ENCODE data around the gene CFLAR. TPM values are rescaled to one million over a fixed set of nuclear protein-coding genes. Genes with fewer than 3 reads are reported as not detected.

Gene CFLAR
- total and polyA plus RNA-seq, 8 donors: 93.3 to 327 (median 102) TPM

DNA sequence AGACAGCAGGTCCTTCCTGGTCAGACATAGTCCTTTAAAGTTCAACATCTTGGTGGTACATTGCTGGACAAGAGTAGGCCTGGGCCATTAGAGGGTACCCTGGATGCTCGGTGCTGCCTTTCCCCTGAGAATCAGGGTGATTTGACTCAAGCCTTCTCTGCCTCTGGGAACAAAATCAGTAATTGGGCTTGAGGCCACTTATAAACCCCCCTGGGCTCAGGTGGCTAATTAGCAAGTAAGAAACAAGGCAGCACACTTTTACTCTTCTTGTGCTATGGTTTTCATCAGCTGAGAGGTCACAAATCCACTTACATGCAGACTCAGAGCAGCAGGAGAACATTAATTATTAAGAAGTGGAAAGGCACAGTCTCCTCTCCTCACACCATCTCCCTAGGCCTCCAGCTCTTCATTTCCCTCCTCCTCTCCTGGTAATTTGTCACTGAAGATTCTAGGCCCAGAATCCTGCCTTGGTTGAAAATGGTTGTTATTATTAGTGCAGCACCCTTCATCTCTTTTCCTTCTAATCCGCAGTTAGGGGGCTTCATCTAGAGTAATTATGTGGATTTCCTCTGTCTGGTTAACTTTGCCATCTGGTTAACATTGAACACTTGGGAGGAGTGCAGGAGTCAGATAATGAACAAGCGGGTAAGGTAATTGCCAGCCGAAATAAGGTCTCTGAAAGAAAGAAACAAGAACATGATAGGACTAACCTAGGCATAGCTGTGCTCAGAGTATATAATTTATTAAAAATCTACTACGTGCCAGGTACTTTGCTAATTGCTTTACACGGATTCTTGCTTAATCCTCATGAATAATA, 37.2 kb downstream of the CFLAR start:
- ATAC-seq: no peak
- peaks cover 32 to 99% of the 10 kb centered on the region in 2 donors for H3K4me1 ChIP-seq
- no peak for TF ChIP-seq CTCF (IDR thresholded peaks at IDR 0.05)
- peaks cover 0 to 97% of the 10 kb centered on the region in 2 donors for H3K36me3 ChIP-seq
- intact Hi-C loops (cut with DNase I): no loop called here
- H3K27me3 ChIP-seq: no peaks in the 10 kb centered on the region
- H3K27ac ChIP-seq: peak overlapping the region; percentile 78 to 91
- no peaks in the 10 kb centered on the region for H3K9me3 ChIP-seq
- H3K4me3 ChIP-seq: no peak overlapping the region
- no peak for DNase-seq

DNA sequence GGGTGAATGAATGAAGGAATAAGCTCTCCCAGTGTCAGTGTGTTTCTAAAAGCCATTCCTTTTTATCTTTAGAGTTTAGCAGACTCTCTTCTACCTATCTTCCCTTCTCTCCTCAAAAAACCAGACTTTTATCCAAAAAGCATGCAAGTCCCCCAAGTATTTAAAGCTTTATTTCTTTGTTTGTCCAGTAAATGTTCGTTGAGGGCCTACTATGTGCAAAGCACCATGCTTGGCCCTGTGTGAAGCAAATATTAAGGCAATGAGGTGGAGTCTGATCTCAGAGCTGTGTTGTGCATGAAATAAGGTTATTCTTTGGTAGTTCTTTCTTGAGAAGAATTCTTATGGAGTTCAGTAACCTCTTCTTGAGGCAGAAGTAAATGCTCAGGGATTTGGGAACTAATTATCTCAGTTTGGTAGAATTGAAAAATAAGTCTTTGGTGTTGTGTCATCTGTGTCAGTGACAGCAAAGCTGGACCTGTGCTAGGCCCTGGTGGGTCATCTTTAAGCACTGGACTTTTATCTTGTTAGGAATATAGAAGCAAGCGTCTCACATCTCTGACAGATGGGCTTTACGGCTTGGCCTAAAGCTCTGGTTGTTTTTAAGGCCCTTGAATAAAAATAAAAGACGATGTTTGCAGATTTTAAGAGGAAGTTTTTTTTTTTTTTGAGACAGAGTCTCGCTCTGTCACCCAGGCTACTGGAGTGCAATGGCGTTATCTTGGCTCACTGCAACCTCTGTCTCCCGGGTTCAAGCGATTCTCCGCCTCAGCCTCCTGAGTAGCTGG, 38.8 kb downstream of the CFLAR start:
- H3K9me3 ChIP-seq: no peaks in the 10 kb centered on the region
- H3K36me3 ChIP-seq: peaks cover 0 to 97% of the 10 kb centered on the region in 2 donors
- no peak for ATAC-seq
- intact Hi-C loops (cut with DNase I): no loop called here
- H3K4me1 ChIP-seq: peaks cover 20 to 97% of the 10 kb centered on the region in 2 donors
- H3K27ac ChIP-seq: peak overlapping the region; percentile 15 to 91
- H3K27me3 ChIP-seq: no peaks in the 10 kb centered on the region
- DNase-seq: no peak
- no peak for TF ChIP-seq CTCF (IDR thresholded peaks at IDR 0.05)
- H3K4me3 ChIP-seq: no peak overlapping the region

GRCh38 chr2:201156036-201156435, 40.1 kb downstream of the CFLAR start:
- ATAC-seq: no peak
- no peak for TF ChIP-seq CTCF (IDR thresholded peaks at IDR 0.05)
- peaks cover 0 to 97% of the 10 kb centered on the region in 2 donors for H3K36me3 ChIP-seq
- H3K27ac ChIP-seq: peak overlapping the region; percentile 78 to 91
- no peaks in the 10 kb centered on the region for H3K9me3 ChIP-seq
- H3K4me1 ChIP-seq: peaks cover 13 to 90% of the 10 kb centered on the region in 2 donors
- H3K27me3 ChIP-seq: no peaks in the 10 kb centered on the region
- intact Hi-C loops (cut with DNase I): no loop called here
- no peak for DNase-seq
- no peak overlapping the region for H3K4me3 ChIP-seq

- ATAC-seq (no peak), DNase-seq (no peak)
- Histone ChIP-seq H3K27me3 (no peaks in the 10 kb centered on the region), H3K27ac (peak overlapping the region; percentile 78 to 91), H3K9me3 (no peaks in the 10 kb centered on the region), H3K4me1 (peaks cover 11 to 83% of the 10 kb centered on the region in 2 donors), H3K4me3 (no peak overlapping the region), H3K36me3 (peaks cover 0 to 100% of the 10 kb centered on the region in 2 donors)
- TF ChIP-seq CTCF (IDR thresholded peaks at IDR 0.05): no peak
- intact Hi-C loops (cut with DNase I): no loop called here
Observed at GRCh38 chr2:201156640-201157039, 40.7 kb downstream of the CFLAR start.

DNA sequence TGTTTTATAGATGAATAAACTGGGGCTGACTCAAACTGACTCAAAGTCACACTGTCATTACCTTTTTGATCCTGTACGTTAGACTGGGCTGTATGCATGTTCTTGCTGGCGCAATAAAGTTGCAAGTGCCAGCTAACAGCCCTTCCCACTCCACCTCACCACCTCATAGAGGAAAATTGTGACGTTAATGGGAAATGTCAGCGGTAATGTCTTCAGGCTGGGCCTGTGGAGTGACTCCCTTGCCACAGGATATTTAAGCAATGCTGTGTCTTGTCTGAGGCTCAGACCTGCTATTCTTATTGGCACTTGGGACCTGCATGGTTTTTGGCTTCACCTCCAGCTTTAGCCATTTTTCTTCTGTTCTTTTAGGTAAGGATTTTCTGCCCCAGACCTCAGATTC, 41.7 kb downstream of the CFLAR start:
- Histone ChIP-seq H3K4me1 (peaks cover 11 to 73% of the 10 kb centered on the region in 2 donors), H3K9me3 (no peaks in the 10 kb centered on the region), H3K4me3 (no peak overlapping the region), H3K27me3 (no peaks in the 10 kb centered on the region), H3K27ac (peak overlapping the region; percentile 78 to 91), H3K36me3 (peaks cover 7 to 100% of the 10 kb centered on the region in 2 donors)
- intact Hi-C loops (cut with DNase I): no loop called here
- DNase-seq (no peak), ATAC-seq (peak; percentile 40)
- no peak for TF ChIP-seq CTCF (IDR thresholded peaks at IDR 0.05)
